GM12878 (cell line): ENCODE data around the gene GMDS. TPM values are rescaled to one million over a fixed set of nuclear protein-coding genes. Genes with fewer than 3 reads are reported as not detected.

Experiments used
- ATAC-seq: fragments of 200-7000 bp; cut with Tn5 transposase; 3 replicates; pipeline ENCODE4 v1.9.1; 2020; ENCODE audit warnings: mild to moderate bottlenecking, moderate library complexity
- BruUV-seq: library from RNA; stranded (reverse); fragments of 400-500 nt; replicated peaks from 2 replicates; lab custom pipeline; 2021; lab: Mats Ljungman, UMichigan
- CTCF ChIA-PET: fragments of 300-600 bp; sonication (Branson Sonifier 250); formaldehyde crosslinking; extraction: SDS; loops from one replicate; lab custom pipeline; 2021; ENCODE audit warnings: inconsistent platforms; lab: Yijun Ruan, JAX
- POLR2A ChIA-PET: fragments of 350-600 bp; formaldehyde crosslinking; extraction: SDS; loops from one replicate; lab custom pipeline; 2021; ENCODE audit warnings: inconsistent platforms; lab: Charles Lee
- RAD21 ChIA-PET: fragments of 300-600 bp; sonication (Branson Sonifier 250); formaldehyde crosslinking; loops from one replicate; lab custom pipeline; 2023; ENCODE audit warnings: antibody characterized with exemption; ENCODE audit not compliant: unreplicated experiment; lab: Charles Lee
- SMC1A ChIA-PET: fragments of 300-600 bp; sonication (Branson Sonifier 250); formaldehyde crosslinking; loops from one replicate; lab custom pipeline; 2023; ENCODE audit not compliant: unreplicated experiment, uncharacterized antibody; lab: Charles Lee
- DNase-seq: peaks from one replicate; pipeline ENCODE4 v3.0.0-alpha.2; 2011; ENCODE audit warnings: low read depth, low spot score
- FAIRE-seq: peaks from 3 replicates; lab custom pipeline; 2011; peaks lifted over from hg19 to GRCh38; lab: Jason Lieb, UNC
- H2AFZ ChIP-seq: 2 replicates; pipeline ENCODE4 v1.6.0; 2011; ENCODE audit warnings: low read depth, low read length, control low read depth; ENCODE audit not compliant: control insufficient read depth
- H3K27ac ChIP-seq: 2 replicates; pipeline ENCODE4 v1.5.1; 2011; ENCODE audit warnings: control low read depth; ENCODE audit not compliant: control insufficient read depth, insufficient read depth
- H3K27me3 ChIP-seq, 2 experiments: replicated peaks in 1 of 2; 2 replicates each; pipeline versions ENCODE4 v1.6.0 to v1.6.1; 2011; ENCODE audit warnings: low read length in 1 of 2; ENCODE audit not compliant: control insufficient read depth in 2 of 2, insufficient read depth in 2 of 2
- H3K36me3 ChIP-seq, 2 experiments: 2 replicates each; pipeline ENCODE4 v1.5.1; 2011; ENCODE audit warnings: low read length in 1 of 2; ENCODE audit not compliant: control insufficient read depth in 2 of 2, insufficient read depth in 2 of 2
- H3K4me1 ChIP-seq: 2 replicates; pipeline ENCODE4 v1.6.1; 2011; ENCODE audit warnings: mild to moderate bottlenecking, low read length, moderate library complexity, mixed read lengths; ENCODE audit not compliant: control insufficient read depth, insufficient read depth
- H3K4me2 ChIP-seq: 2 replicates; pipeline ENCODE4 v1.6.0; 2011; ENCODE audit warnings: control low read depth; ENCODE audit not compliant: control insufficient read depth, insufficient read depth
- H3K4me3 ChIP-seq: fragments of 200-600 bp; sonication (generic); 2 replicates; pipeline ENCODE4 v1.5.1; 2016
- H3K79me2 ChIP-seq: 2 replicates; pipeline ENCODE4 v1.6.0; 2011; ENCODE audit warnings: low read length; ENCODE audit not compliant: control insufficient read depth, insufficient read depth
- H3K9ac ChIP-seq: 2 replicates; pipeline ENCODE4 v1.8.0; 2011; ENCODE audit warnings: low read length, control low read depth, mixed read lengths; ENCODE audit not compliant: control insufficient read depth, insufficient read depth
- H3K9me3 ChIP-seq: replicated peaks from 3 replicates; pipeline ENCODE4 v1.5.1; 2011; ENCODE audit warnings: mild to moderate bottlenecking, low read length; ENCODE audit not compliant: control insufficient read depth, insufficient read depth
- H4K20me1 ChIP-seq: 2 replicates; pipeline ENCODE4 v1.6.0; 2011; ENCODE audit not compliant: control insufficient read depth, insufficient read depth
- ATF2 ChIP-seq: IDR thresholded peaks from 2 replicates; pipeline ENCODE4 v1.6.1; 2012; ENCODE audit warnings: low read length, inconsistent platforms
- BACH1 ChIP-seq: fragments of 450-650 bp; IDR thresholded peaks from 2 replicates; pipeline ENCODE4 v1.6.1; 2017; ENCODE audit warnings: mild to moderate bottlenecking, borderline replicate concordance
- NR2F1 ChIP-seq: fragments of 450-650 bp; conservative IDR thresholded peaks from 2 replicates; pipeline ENCODE4 v1.6.1; 2017; ENCODE audit warnings: mild to moderate bottlenecking
- PKNOX1 ChIP-seq: fragments of 450-650 bp; IDR thresholded peaks from 2 replicates; pipeline ENCODE4 v1.6.1; 2016; ENCODE audit warnings: mild to moderate bottlenecking
- REST ChIP-seq: IDR thresholded peaks from 2 replicates; pipeline ENCODE4 v1.6.1; 2012; ENCODE audit warnings: mild to moderate bottlenecking, low read depth, low read length
- STAT1 ChIP-seq: fragments of 450-650 bp; conservative IDR thresholded peaks from 2 replicates; pipeline ENCODE4 v1.6.1; 2014; ENCODE audit warnings: antibody characterized with exemption, mild to moderate bottlenecking
- WGBS: methylation state at CpG from one replicate; pipeline ENCODE4 v1.1.6; 2016; ENCODE audit warnings: low lambda C conversion rate; ENCODE audit not compliant: insufficient replicate concordance, insufficient coverage; ENCODE audit errors: missing lambda C conversion rate; 5-methylcytosine and 5-hydroxymethylcytosine counted together
- in situ Hi-C: fragments of 300-500 bp; cut with MboI; formaldehyde crosslinking; loops from 9 replicates; pipeline ENCODE4 v1.14.3; 2018; ENCODE audit warnings: mixed read lengths
- intact Hi-C: fragments of 100-400 bp; cut with micrococcal nuclease; formaldehyde crosslinking; loops from one replicate; pipeline ENCODE4 v1.14.2; 2022; ENCODE audit not compliant: unreplicated experiment
- polyA plus RNA-seq, 11 experiments: library from polyadenylated mRNA; depleted of rRNA in 4 of 11; unstranded in 6 of 11; stranded (reverse) in 5 of 11; fragments of >200 nt; fragmentation: Nextera tagmentation in 4 of 11; fragmentation: Illumina TruSeq in 1 of 11; extraction: Ambion mirVana in 4 of 11; extraction: Trizol in 1 of 11; gene quantifications; 1 replicate in 1 of 11; 2 replicates in 10 of 11; pipeline versions ENCODE4 v1.2.1 to v1.2.3, GENCODE V29; 2011 to 2016; ENCODE audit warnings: inconsistent platforms in 2 of 11, missing spikeins in 2 of 11, low read depth in 1 of 11
- total RNA-seq, 4 experiments: library from RNA; depleted of rRNA in 3 of 4; stranded (reverse); fragments of >200 nt in 3 of 4; fragmentation: Illumina TruSeq in 1 of 4; extraction: Trizol in 1 of 4; gene quantifications; 2 replicates each; pipeline versions ENCODE4 v1.2.1 to v1.2.3, GENCODE V29; 2013 to 2021

Gene GMDS
- total and polyA plus RNA-seq, 10 of the 15 experiments (the other 5 are each of a cell fraction or from before 2014, with no cell fraction given) = 0.61 to 53.8 (median 29.3) TPM

GRCh38 chr6:1747531-1747930 is 497.9 kb downstream of the GMDS start:
- no peak overlapping the region for H2AFZ ChIP-seq
- BruUV-seq = no TSS peak
- no peaks in the 10 kb centered on the region; the same call in 2 of the 3 replicates for H3K9me3 ChIP-seq
- no peak for ATAC-seq
- SMC1A ChIA-PET = no interaction called here
- TF ChIP-seq STAT1 = no peak
- no peak for TF ChIP-seq PKNOX1
- no peak for TF ChIP-seq NR2F1
- TF ChIP-seq BACH1 = no peak
- no peak for TF ChIP-seq ATF2
- no peak for TF ChIP-seq REST
- TF ChIP-seq, all 136 proteins: peak for 0
- no peaks in the 10 kb centered on the region; the same call in 1 of the 2 replicates for H3K4me1 ChIP-seq
- no peaks in the 10 kb centered on the region for H3K79me2 ChIP-seq
- no peak overlapping the region for H3K4me3 ChIP-seq
- intact Hi-C loops = no loop called here
- no peak overlapping the region for H3K9ac ChIP-seq
- 89% methylated on average over 5 of the region's 5 CpGs for WGBS
- ChIA-PET RAD21 (no interaction called here), CTCF (no interaction called here), POLR2A (interaction anchor here (0.6 to 1.2 kb wide), 3 partner anchors 23 to 105 kb away, joined by 3 to 9 read pairs (median 3); no protein-coding TSS in a partner anchor)
- H3K36me3 ChIP-seq = no peaks in the 10 kb centered on the region
- H4K20me1 ChIP-seq = no peaks in the 10 kb centered on the region
- in situ Hi-C loops = no loop called here
- H3K4me2 ChIP-seq = no peak overlapping the region
- no peak overlapping the region for H3K27ac ChIP-seq
- no peak for FAIRE-seq
- no peak for DNase-seq
- H3K27me3 ChIP-seq = no peaks in the 10 kb centered on the region
